Measurements from ENCODE around the gene STAT4. TPM values are rescaled to one million over a fixed set of nuclear protein-coding genes. Genes with fewer than 3 reads are reported as not detected.
A peak's percentile ranks its signal among the peaks of the same experiment; 100 is the strongest.

The STAT4 gene, protein sequence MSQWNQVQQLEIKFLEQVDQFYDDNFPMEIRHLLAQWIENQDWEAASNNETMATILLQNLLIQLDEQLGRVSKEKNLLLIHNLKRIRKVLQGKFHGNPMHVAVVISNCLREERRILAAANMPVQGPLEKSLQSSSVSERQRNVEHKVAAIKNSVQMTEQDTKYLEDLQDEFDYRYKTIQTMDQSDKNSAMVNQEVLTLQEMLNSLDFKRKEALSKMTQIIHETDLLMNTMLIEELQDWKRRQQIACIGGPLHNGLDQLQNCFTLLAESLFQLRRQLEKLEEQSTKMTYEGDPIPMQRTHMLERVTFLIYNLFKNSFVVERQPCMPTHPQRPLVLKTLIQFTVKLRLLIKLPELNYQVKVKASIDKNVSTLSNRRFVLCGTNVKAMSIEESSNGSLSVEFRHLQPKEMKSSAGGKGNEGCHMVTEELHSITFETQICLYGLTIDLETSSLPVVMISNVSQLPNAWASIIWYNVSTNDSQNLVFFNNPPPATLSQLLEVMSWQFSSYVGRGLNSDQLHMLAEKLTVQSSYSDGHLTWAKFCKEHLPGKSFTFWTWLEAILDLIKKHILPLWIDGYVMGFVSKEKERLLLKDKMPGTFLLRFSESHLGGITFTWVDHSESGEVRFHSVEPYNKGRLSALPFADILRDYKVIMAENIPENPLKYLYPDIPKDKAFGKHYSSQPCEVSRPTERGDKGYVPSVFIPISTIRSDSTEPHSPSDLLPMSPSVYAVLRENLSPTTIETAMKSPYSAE
- total RNA-seq = 1 to 10 TPM; 3.2 to 8.8 TPM
- 2.2 TPM for polyA plus RNA-seq (2013, experiment 1 of 2)
- polyA plus RNA-seq (2013, experiment 2 of 2) = 3.2 TPM
- long read RNA-seq, experiment 1, partial matches to known transcripts = 0 of 3 reads
- long read RNA-seq, experiment 1, other reads (novel, unspliced or antisense) = 3 of 3 reads
- long read RNA-seq, experiment 2, partial matches to known transcripts = 3 of 10 reads
- long read RNA-seq, experiment 2, other reads (novel, unspliced or antisense) = 7 of 10 reads
- long read RNA-seq, experiment 3, partial matches to known transcripts = 0 of 1 reads
- long read RNA-seq, experiment 3, other reads (novel, unspliced or antisense) = 1 of 1 reads
- long read RNA-seq, experiment 4, partial matches to known transcripts = 2 of 12 reads
- long read RNA-seq, experiment 4, other reads (novel, unspliced or antisense) = 9 of 12 reads

DNA sequence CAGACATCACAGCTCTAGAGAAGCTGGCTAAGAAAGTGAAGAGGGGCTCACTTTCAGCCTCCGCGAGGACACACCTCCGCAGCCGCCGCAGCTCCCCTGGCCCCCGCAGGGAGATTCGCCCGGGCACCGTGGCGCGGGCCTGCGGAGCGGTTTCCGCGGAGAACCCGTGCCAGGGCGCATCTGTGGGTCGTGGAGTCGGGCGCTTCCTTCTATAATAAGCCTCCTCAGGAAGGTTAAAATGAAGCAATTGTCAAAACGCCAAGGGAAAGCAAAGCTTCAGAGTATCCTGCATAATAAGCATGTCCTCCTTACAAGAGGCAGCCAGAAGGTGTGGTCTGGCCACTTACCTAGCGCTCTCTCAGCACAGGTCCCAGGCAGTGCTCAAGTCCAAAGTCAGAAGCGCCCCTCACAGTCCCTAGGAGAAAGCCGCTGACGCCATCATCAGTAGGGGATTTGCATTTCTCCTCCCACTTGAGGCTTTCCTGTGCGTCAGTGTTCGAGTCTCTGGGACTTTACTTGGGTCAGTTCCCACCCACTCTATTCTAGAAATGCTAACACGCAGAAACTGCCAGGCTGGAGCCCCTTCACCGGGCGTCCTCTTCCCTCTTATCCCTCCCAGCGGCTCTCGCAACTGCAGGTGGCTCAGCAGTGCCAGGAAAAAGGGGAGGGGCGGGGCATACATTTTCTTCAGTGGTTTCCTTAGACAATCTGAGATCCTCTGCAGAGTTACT is at the start of gene STAT4:
Gene STAT4 (minus strand): TSS at position 395 of the 731 bp plus-strand sequence. CDS start 2,791 bp downstream, outside the sequence.
- peak within 1 kb of the TSS; percentile 9 for H3K9ac ChIP-seq (ENCODE audit: extremely low read depth, low read length, poor library complexity, severe bottlenecking)
- TF ChIP-seq, protein P1, sequence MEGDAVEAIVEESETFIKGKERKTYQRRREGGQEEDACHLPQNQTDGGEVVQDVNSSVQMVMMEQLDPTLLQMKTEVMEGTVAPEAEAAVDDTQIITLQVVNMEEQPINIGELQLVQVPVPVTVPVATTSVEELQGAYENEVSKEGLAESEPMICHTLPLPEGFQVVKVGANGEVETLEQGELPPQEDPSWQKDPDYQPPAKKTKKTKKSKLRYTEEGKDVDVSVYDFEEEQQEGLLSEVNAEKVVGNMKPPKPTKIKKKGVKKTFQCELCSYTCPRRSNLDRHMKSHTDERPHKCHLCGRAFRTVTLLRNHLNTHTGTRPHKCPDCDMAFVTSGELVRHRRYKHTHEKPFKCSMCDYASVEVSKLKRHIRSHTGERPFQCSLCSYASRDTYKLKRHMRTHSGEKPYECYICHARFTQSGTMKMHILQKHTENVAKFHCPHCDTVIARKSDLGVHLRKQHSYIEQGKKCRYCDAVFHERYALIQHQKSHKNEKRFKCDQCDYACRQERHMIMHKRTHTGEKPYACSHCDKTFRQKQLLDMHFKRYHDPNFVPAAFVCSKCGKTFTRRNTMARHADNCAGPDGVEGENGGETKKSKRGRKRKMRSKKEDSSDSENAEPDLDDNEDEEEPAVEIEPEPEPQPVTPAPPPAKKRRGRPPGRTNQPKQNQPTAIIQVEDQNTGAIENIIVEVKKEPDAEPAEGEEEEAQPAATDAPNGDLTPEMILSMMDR (conservative IDR thresholded peaks at IDR 0.05) = no peak
- no peak within 1 kb of the TSS for H3K27ac Mint-ChIP-seq
- peak; percentile 88 for DNase-seq
- H3K9me3 Mint-ChIP-seq = no peaks in the 10 kb centered on the region
- H3K9me3 ChIP-seq (ENCODE audit: control insufficient read depth, low read length) = no peaks in the 10 kb centered on the region
- H3K27me3 Mint-ChIP-seq (ENCODE audit: insufficient read depth) = peaks cover 73% of the 10 kb centered on the region
- peak within 1 kb of the TSS; percentile 83 for H3K4me3 ChIP-seq (ENCODE audit: low read length)
- peaks cover 22% of the 10 kb centered on the region for H3K4me1 Mint-ChIP-seq
- WGBS, 2 experiments (ENCODE audit: insufficient coverage in 1 of 2, insufficient read length in 1 of 2) = 6 to 8% methylated on average over 15 to 33 of the region's 33 CpGs
- no peaks in the 10 kb centered on the region for H3K36me3 Mint-ChIP-seq (ENCODE audit: low read depth)
- H3K27me3 ChIP-seq (ENCODE audit: control insufficient read depth, insufficient read depth, low read length, poor library complexity, severe bottlenecking) = peaks cover 42% of the 10 kb centered on the region
- peaks cover 5% of the 10 kb centered on the region for H3K4me1 ChIP-seq (ENCODE audit: control insufficient read depth, insufficient read depth, low read length)
- H3K36me3 ChIP-seq (ENCODE audit: control insufficient read depth, insufficient read depth, low read length) = no peaks in the 10 kb centered on the region
- no peak within 1 kb of the TSS for H3K27ac ChIP-seq (ENCODE audit: low read depth, low read length)
- peak within 1 kb of the TSS; percentile 63 for H3K4me3 Mint-ChIP-seq

DNA sequence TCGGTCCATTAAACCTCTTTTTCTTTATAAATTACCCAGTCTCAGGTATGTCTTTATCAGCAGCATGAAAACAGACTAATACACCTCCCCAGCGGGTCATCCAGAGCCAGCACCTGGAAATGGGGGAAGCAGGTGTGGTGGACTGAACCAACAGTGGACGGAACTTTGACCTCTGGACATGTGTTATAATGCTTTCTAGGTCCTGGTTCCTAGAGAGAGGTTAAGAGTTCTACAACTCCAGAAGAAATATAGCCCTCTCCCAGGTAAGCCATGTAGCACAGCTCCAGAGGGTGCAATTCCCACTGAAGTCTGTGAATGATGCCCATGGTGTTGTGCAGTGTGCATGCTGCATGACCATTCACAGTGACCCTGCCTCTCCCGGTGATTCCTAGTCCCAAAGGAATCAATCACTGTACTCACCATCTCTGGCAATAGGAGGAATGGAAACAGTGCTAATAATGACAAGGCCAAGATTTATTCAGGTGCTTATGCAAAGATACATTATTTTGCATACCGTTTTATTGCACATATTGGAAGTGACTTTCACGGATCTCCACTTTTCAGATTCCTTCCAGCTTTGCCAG is 49.2 kb upstream of the STAT4 start:
- no peak overlapping the region for H3K27ac ChIP-seq (ENCODE audit: low read depth, low read length)
- Mint-ChIP-seq H3K4me3 (no peak overlapping the region), H3K9me3 (no peaks in the 10 kb centered on the region), H3K36me3 (ENCODE audit: low read depth) (no peaks in the 10 kb centered on the region), H3K27ac (no peak overlapping the region), H3K4me1 (peaks cover 2% of the 10 kb centered on the region), H3K27me3 (ENCODE audit: insufficient read depth) (peaks cover 2% of the 10 kb centered on the region)
- TF ChIP-seq, protein P1 (conservative IDR thresholded peaks at IDR 0.05) = no peak
- no peaks in the 10 kb centered on the region for H3K27me3 ChIP-seq (ENCODE audit: control insufficient read depth, insufficient read depth, low read length, poor library complexity, severe bottlenecking)
- DNase-seq = no peak
- H3K36me3 ChIP-seq (ENCODE audit: control insufficient read depth, insufficient read depth, low read length) = no peaks in the 10 kb centered on the region
- no peak overlapping the region for H3K9ac ChIP-seq (ENCODE audit: extremely low read depth, low read length, poor library complexity, severe bottlenecking)
- H3K4me3 ChIP-seq (ENCODE audit: low read length) = no peak overlapping the region
- no peaks in the 10 kb centered on the region for H3K9me3 ChIP-seq (ENCODE audit: control insufficient read depth, low read length)
- no peaks in the 10 kb centered on the region for H3K4me1 ChIP-seq (ENCODE audit: control insufficient read depth, insufficient read depth, low read length)
- 89 to 93% methylated on average over 4 to 6 of the region's 6 CpGs for WGBS, 2 experiments (ENCODE audit: insufficient coverage in 1 of 2, insufficient read length in 1 of 2)
